HUES6 (cell line): ENCODE results near the gene DNAJC13.
"Not testable (repeated sequence)": the region's sequence is repeated elsewhere in the genome, so short reads cannot be mapped to it uniquely, and the experiment has no call there.

Experiments
- H3K27ac ChIP-seq: 2 replicates; pipeline ENCODE4 v1.7.0; 2013; ENCODE audit warnings: low read depth, mild to moderate bottlenecking, low read length, inconsistent platforms
- H3K27me3 ChIP-seq: 2 replicates; pipeline ENCODE4 v1.6.1; 2013; ENCODE audit warnings: low read length; ENCODE audit not compliant: control insufficient read depth, insufficient read depth
- H3K36me3 ChIP-seq: 2 replicates; pipeline ENCODE4 v1.6.1; 2013; ENCODE audit warnings: low read length; ENCODE audit not compliant: control insufficient read depth, insufficient read depth
- H3K4me1 ChIP-seq: 2 replicates; pipeline ENCODE4 v1.6.1; 2013; ENCODE audit warnings: low read length; ENCODE audit not compliant: control insufficient read depth, insufficient read depth
- H3K4me3 ChIP-seq: 2 replicates; pipeline ENCODE4 v1.5.1; 2013; ENCODE audit warnings: low read depth, low read length
- H3K9ac ChIP-seq: one replicate; pipeline ENCODE4 v1.6.1; 2013; ENCODE audit warnings: mild to moderate bottlenecking, low read length
- H3K9me3 ChIP-seq: 2 replicates; pipeline ENCODE4 v1.6.1; 2013; ENCODE audit warnings: low read depth, low read length; ENCODE audit not compliant: control insufficient read depth, insufficient read depth

DNAJC13 gene

DNA sequence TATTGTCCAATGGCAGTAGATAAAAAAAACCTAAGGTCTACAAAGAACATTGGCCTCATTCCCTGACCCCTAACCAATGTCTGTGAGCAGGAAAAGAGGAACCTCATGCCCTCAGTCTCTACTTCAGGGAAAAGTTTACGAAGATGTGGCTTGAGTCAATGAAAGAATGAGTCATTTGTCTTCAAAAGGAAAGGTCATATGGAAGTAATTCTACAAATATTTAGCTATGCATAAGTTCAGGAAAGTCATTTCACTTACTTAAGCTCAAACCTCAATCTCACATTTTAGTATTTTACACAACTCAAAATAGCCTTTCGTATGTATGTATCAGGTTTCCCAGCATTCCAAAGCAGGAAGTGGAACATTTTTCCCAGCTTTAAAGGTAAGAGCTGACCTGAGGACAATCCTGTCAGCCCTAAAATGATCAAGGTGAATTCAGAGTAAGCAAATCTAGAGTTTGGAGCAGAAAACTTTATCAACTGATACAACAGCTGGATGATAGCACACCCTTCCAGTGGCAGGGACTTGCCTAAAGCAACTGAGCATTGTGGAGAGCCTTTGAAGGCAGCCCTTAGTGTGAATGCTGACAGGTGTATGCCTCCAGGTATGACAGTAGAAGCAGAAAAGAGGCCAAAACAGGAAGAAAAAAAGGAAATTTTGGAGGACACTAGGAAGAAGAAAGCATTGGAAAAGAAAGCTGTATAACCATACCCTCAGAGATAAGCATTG is 125.9 kb downstream of the DNAJC13 start:
- H3K4me1 ChIP-seq: no peaks in the 10 kb centered on the region
- no peaks in the 10 kb centered on the region for H3K27me3 ChIP-seq
- no peaks in the 10 kb centered on the region for H3K9me3 ChIP-seq
- H3K27ac ChIP-seq: no peak overlapping the region
- no peak overlapping the region for H3K9ac ChIP-seq
- no peak overlapping the region for H3K4me3 ChIP-seq
- H3K36me3 ChIP-seq: peaks cover 27% of the 10 kb centered on the region

DNA sequence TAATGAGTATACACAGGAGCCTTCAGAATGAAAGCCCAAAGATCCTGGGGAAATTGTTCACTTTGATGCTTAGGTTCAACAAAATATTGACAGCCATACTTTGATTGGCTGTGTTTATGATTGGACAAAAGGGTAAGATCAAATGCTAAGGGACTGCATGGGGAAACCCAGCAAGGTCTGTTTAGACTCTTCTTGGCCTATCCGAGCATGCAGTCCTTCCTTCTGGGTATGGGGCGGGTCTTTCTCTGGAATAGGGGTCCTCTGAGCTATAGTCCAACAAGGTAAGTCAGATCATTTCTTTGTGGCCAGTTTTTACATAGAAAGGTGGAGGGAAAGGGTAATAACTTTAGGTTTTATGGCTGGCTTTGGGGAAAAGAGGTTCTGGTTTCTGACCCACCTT is 126.8 kb downstream of the DNAJC13 start:
- Histone ChIP-seq H3K36me3 (peaks cover 18% of the 10 kb centered on the region), H3K4me1 (no peaks in the 10 kb centered on the region), H3K4me3 (no peak overlapping the region), H3K9ac (no peak overlapping the region), H3K27ac (no peak overlapping the region), H3K27me3 (no peaks in the 10 kb centered on the region), H3K9me3 (no peaks in the 10 kb centered on the region)

DNA sequence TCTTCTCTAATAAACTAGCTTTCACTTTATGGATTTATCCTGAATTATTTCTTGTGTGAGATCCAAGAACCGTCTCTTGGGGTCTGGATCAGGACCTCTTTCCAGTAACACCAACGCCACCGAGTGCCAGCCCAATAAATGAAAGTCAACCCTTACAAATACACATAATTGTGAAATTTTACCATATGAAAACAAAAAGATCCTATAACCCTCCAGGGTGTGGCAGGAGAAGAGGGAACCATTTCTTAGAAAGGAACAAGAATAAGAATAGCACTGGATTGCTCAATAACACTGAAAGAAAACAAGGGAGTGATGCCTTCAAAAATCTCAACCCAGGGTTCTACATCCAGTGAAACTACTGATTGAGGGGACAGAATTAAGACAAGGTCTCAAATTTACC is 128.2 kb downstream of the DNAJC13 start:
- H3K4me3 ChIP-seq: no peak overlapping the region
- H3K27ac ChIP-seq: no peak overlapping the region
- H3K4me1 ChIP-seq: no peaks in the 10 kb centered on the region
- no peaks in the 10 kb centered on the region for H3K9me3 ChIP-seq
- peaks cover 9% of the 10 kb centered on the region; the same call in 1 of the 2 replicates for H3K36me3 ChIP-seq
- H3K27me3 ChIP-seq: no peaks in the 10 kb centered on the region
- H3K9ac ChIP-seq: no peak overlapping the region

DNA sequence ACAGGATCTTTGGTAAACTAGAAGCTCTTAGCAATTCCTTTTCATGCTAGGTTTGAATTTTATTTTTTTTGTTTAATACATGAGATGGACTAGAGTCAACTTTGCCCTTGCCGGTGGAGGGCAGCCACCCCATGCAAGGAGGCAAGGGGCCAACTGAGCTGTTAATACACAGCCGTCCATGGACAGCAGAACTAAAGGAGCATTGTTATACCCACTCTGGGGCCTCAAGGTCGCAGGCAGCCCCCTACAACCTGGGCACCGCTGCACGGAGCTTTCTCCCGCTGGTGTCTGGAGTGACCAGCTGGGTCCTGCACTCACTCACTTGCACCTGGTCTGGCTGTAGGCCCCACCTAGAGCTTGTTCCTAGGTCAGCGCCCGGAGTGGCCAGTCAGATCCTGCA is 131.9 kb downstream of the DNAJC13 start:
- Histone ChIP-seq H3K9ac (no peak overlapping the region), H3K9me3 (no peaks in the 10 kb centered on the region), H3K4me3 (no peak overlapping the region), H3K27ac (no peak overlapping the region), H3K27me3 (no peaks in the 10 kb centered on the region), H3K36me3 (no peaks in the 10 kb centered on the region), H3K4me1 (no peaks in the 10 kb centered on the region)

DNA sequence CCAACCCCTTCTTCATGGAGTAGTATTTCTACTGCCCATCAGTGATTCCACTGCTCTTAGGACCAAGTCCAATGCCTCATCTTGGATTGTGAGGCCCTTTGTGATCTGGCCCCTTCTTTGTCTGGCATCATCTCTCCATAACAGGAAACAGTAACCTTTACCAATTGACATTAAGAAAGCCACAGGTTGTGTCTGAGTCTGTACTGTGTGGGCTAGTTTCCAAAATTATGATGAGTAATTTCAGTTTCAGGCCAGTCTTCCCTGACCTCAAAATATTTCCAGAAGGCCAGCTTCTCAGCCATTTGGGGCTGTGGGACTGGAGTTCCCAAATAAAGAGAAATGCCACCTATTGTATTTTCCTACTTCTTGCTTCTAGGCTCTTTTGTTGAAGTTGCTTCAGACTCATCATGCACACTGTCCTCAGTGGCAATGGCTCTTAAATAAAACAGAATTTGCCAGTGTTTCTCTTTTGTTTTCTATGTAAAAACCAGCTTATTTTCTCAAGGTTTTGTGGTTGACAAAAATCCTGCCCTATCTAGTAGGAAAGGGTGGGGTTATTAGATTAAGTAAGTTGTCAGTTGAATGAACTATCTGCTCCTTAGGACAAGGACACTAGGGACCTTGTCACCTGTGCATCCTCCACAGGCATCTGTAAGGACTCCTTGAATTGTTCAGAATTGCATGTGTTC is 132.7 kb downstream of the DNAJC13 start:
- Histone ChIP-seq H3K4me3 (no peak overlapping the region), H3K27ac (no peak overlapping the region), H3K27me3 (no peaks in the 10 kb centered on the region), H3K9ac (no peak overlapping the region), H3K36me3 (no peaks in the 10 kb centered on the region), H3K4me1 (peaks cover 7% of the 10 kb centered on the region), H3K9me3 (no peaks in the 10 kb centered on the region)

DNA sequence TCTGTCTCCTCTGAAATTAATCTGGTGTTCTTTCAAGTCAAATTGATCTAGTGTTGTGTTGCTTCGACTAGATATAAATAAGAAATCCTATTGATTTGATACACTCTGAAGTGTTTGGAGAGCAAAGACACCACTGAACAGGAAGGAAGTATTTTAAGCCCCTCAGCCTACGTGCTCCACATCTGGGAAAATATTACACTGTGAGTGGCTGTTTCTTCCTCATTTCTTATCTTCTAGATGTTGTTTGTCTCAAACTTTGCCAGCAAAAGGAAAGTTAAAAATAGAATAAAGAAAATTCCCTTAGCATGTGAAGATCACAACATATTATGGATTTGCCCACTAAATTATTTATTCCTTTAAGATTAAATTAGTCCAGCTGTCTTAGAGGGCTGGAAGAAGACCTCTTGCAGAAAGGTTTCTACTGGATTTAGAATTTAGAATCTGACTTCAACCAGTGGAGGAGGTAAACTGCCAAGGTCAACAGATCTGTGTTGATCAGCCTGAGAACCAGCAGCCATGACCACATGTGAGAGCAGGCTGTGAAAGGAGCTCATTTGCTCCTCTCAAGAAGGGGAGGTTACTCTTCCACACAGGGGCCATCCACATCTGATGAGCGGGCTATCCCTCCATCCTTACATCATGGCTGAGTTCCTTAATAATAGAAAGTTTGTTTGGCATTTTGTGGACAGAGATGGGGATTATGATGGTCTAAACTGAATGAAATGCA is 133.4 kb downstream of the DNAJC13 start:
- no peaks in the 10 kb centered on the region for H3K36me3 ChIP-seq
- no peak overlapping the region for H3K27ac ChIP-seq
- no peak overlapping the region for H3K9ac ChIP-seq
- H3K4me1 ChIP-seq: peaks cover 10% of the 10 kb centered on the region
- H3K27me3 ChIP-seq: no peaks in the 10 kb centered on the region
- H3K9me3 ChIP-seq: no peaks in the 10 kb centered on the region
- H3K4me3 ChIP-seq: no peak overlapping the region

DNA sequence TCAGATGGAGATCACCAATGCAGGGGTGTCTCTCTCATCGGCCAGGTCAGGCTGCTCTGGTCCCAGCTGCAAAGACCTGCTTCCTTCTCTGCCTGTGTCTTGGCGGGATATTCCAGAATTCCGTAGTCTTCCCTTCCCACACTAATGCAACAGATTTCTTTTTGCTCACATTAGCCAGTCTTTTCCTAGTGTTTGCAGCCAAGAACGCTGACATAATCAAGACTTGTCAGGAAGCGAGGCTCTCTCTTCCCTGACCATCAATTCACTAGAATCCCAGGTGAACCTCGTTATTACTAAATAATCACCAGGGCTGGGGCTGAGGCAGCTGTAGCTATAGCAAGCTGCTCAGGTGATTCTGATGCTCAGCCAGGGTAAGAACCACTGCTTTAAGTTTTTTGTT is 136.5 kb downstream of the DNAJC13 start:
- Histone ChIP-seq H3K4me1 (peaks cover 12% of the 10 kb centered on the region), H3K27ac (no peak overlapping the region), H3K27me3 (no peaks in the 10 kb centered on the region), H3K9ac (no peak overlapping the region), H3K4me3 (no peak overlapping the region), H3K9me3 (no peaks in the 10 kb centered on the region), H3K36me3 (no peaks in the 10 kb centered on the region)

DNA sequence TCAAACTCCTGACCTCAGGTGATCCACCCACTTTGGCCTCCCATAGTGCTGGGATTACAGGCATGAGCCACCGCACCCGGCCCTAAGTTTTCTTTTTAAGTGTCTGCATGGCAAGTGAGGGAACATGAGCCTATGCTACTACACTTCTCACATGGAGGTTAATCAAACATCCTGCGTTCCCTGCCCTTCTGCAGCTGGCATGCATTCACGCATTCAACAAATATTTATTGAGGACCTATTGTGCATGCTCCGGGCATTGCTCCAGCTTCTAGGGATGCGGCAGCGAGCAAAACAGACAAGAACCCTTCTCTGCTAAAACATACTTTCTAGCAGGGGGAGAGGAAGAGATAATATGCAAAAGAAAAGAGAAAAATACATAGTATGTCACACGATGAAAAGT is 137.1 kb downstream of the DNAJC13 start:
- H3K4me3 ChIP-seq: no peak overlapping the region

DNA sequence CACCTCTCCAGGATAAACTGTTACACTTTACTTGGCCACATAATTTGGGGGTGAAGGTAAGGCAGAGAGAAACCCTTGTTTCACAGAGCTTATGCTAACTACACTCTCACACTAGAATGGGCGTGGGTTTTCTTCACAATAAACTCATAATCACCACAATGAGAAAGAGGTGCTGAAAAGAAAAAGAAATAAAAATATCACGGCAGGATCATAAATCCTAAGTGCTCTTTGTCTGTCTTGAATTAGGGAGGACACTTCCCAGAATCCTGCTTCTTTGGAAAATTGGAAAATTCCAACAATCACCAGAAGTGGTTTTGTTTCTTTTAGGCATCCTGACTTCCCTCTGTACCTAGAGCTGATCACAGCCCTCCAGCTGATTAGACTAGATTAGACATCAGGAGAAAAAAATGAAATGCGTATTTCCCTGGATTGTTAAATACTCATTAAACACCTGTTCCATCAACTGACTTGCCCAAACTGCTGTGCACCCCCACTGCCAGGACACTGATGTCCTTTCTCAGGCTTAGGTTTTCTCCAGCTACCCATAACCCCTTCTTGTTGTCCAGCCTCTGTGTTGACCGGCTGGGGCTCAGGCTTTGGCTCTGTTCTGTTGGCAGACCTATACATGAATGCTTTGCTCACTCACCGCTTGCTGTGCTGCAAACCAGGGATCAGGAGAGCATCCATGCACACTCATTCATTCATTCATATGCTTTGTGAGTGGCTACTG is 138.2 kb downstream of the DNAJC13 start:
- no peak overlapping the region for H3K9ac ChIP-seq
- H3K27ac ChIP-seq: no peak overlapping the region

More for the DNA sequence above, 137.1 kb downstream of the DNAJC13 start:
- Histone ChIP-seq H3K9me3 (no peaks in the 10 kb centered on the region), H3K36me3 (no peaks in the 10 kb centered on the region), H3K27me3 (no peaks in the 10 kb centered on the region), H3K4me1 (peaks cover 12% of the 10 kb centered on the region), H3K9ac (no peak overlapping the region), H3K27ac (no peak overlapping the region)

DNA sequence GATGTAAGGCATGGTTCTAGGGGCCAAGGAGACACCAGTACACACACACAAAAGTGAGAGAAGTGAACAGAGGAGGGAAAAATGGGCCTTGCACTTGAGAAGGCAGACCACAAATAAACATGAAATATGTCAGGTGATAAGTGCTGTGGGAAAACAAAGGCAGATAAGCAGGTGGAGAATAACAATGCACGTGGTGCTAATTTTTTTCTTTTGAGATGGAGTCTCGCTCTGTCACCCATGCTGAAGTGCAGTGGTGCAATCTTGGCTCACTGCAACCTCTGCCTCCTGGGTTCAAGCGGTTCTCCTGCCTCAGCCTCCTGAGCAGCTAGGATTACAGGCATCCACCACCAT is 138.7 kb downstream of the DNAJC13 start:
- not testable (repeated sequence) for H3K27ac ChIP-seq, H3K36me3 ChIP-seq, H3K27me3 ChIP-seq, H3K4me3 ChIP-seq, H3K9me3 ChIP-seq, H3K9ac ChIP-seq
- peaks cover 12% of the 10 kb centered on the region for H3K4me1 ChIP-seq

More for the DNA sequence above, 138.2 kb downstream of the DNAJC13 start:
- Histone ChIP-seq H3K27me3 (no peaks in the 10 kb centered on the region), H3K4me3 (no peak overlapping the region), H3K36me3 (no peaks in the 10 kb centered on the region), H3K4me1 (peaks cover 12% of the 10 kb centered on the region), H3K9me3 (no peaks in the 10 kb centered on the region)
